LNCAP (cell line): Measurements from ENCODE around the gene SLC28A1.

ENCODE experiments used
- TF ChIP-seq, protein P1 (sequence below): fragments of 450-650 bp; IDR thresholded peaks from 2 replicates; pipeline ENCODE4 v1.5.1; 2017; ENCODE audit warnings: mild to moderate bottlenecking

The SLC28A1 gene

GRCh38 chr15:84855765-84856164, 28.7 kb upstream of the SLC28A1 start:
- TF ChIP-seq, protein P1, sequence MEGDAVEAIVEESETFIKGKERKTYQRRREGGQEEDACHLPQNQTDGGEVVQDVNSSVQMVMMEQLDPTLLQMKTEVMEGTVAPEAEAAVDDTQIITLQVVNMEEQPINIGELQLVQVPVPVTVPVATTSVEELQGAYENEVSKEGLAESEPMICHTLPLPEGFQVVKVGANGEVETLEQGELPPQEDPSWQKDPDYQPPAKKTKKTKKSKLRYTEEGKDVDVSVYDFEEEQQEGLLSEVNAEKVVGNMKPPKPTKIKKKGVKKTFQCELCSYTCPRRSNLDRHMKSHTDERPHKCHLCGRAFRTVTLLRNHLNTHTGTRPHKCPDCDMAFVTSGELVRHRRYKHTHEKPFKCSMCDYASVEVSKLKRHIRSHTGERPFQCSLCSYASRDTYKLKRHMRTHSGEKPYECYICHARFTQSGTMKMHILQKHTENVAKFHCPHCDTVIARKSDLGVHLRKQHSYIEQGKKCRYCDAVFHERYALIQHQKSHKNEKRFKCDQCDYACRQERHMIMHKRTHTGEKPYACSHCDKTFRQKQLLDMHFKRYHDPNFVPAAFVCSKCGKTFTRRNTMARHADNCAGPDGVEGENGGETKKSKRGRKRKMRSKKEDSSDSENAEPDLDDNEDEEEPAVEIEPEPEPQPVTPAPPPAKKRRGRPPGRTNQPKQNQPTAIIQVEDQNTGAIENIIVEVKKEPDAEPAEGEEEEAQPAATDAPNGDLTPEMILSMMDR, result no peak

DNA sequence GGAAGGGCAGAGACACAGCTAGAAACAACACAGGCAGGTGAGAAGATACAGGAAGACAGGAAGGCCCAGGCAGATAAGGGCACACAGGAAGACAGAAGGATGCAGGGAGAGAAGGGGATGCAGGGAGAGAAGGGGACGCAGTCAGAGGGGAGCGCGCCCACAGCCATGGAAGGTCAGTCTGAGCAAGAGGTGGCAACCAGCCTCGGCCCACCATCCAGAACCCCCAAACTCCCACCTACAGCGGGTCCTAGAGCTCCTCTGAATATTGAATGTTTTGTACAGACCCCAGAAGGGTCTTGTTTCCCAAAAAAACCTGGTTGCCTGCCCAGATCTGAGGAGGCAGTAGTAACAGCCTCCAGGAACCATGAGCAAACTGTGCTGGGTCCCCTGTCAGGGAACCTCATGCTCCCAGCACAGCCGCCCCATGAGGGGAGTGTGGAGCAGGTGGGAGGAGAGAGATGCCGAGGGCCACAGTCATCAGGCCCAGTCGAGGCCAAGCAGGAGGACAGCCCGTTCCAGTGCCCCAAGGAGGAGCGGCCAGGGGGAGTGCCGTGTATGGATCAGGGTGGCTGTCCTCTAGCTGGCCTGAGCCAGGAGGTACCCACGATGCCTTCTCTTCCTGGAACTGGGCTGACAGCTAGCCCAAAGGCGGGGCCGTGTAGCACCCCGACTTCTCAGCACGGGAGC, 27.6 kb upstream of the SLC28A1 start:
- TF ChIP-seq, protein P1, result no peak

DNA sequence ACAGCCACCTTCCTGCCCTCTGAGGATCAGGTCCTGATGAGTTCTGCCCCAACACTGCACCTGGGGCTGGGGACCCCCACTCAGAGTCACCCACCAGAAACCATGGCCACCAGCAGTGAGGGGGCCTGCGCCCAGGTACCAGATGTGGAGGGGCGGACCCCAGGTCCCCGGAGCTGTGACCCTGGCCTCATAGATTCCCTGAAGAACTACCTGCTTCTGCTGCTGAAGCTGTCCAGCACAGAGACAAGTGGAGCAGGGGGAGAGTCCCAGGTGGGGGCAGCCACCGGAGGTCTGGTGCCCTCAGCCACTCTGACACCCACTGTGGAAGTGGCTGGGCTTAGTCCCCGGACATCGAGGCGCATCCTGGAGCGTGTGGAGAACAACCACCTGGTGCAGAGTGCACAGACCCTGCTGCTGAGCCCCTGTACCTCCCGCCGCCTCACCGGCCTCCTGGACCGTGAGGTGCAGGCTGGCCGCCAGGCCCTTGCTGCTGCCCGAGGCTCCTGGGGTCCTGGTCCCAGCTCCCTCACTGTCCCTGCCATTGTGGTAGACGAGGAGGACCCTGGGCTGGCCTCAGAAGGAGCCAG, 27.0 kb upstream of the SLC28A1 start:
- TF ChIP-seq, protein P1, result no peak

DNA sequence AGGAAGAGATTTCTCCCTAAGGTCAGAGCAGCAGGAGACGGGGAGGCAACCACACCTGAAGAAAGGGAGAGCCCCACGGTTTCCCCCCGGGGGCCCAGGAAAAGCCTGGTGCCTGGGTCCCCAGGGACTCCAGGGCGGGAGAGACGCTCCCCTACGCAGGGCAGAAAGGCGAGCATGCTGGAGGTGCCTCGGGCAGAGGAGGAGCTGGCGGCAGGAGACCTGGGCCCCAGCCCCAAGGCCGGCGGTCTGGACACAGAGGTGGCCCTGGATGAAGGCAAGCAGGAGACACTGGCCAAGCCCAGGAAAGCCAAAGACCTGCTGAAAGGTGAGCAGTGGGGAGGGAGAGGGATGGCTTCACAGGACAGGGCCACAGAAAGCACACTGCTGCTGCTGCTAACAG, 26.2 kb upstream of the SLC28A1 start:
- TF ChIP-seq, protein P1, result no peak

DNA sequence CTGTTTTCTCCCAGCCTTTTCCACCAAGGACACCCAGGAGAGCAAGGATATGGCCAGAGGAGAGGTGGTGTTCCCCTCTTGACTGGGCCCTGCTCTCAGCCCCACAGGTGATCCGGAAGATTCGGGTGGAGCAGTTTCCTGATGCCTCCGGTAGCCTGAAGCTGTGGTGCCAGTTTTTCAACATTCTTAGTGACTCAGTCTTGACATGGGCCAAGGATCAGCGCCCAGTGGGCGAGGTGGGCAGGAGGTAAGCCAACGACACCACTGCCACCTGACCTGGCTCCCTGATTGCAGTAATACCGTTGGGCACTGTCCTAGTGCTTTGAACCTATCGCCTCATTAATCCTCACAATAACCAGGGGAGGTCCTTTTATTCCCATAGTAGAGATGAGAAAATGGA, 25.3 kb upstream of the SLC28A1 start:
- TF ChIP-seq, protein P1, result no peak

GRCh38 chr15:84859651-84860050, 24.8 kb upstream of the SLC28A1 start:
- TF ChIP-seq, protein P1, result no peak

- TF ChIP-seq, protein P1, result no peak
Observed at GRCh38 chr15:84861781-84862180, 22.7 kb upstream of the SLC28A1 start.
